HG02970 (cell line): Measurements from ENCODE around the gene SCUBE1.
"Not testable (repeated sequence)": the region's sequence is repeated elsewhere in the genome, so short reads cannot be mapped to it uniquely, and the experiment has no call there.

Experiments
- ATAC-seq: cut with Tn5 transposase; IDR thresholded peaks from one replicate; pipeline ENCODE4 v1.9.1; 2021; ENCODE audit warnings: mild to moderate bottlenecking, moderate library complexity, moderate number of reproducible peaks; ENCODE audit not compliant: unreplicated experiment, low FRiP score

The SCUBE1 gene

DNA sequence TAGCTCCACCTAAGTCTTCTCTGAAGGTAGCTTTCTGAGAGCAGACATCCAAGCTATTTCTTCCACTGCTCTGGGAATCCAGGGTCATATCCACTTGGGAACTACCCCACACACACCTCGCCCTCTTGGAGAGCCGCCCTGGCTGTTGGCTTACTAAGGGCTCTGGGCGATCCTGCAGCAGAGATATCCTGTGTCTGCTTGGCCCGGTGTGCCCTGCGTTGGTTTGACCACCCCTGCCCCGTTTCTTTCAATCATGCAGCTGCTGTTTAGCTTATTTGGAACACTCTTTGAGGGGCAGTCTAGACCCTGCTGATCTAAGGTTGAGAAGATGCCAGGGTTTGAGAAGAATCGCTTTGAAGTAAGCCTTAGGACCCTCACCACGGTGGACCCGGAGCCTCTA, 17.4 kb upstream of the SCUBE1 start:
- ATAC-seq, result no peak

DNA sequence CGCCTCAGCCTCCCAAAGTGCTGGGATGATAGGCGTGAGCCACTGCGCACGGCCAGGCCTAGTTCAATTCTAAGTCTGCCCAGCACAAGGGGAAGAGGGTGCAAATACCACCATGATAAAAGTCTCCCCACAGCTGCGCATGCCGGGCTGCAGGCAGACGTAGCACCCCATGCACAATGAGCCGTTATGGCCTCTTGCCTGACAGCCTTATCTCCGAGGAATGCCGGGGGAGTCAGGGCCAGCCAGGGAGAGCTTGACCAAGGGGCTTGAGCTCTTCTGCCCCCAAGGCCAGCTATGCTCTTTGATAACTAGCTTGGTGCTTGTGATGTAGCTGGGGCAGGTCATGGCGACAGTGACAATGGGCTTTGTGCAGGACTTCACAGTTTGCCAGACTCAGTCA, 13.7 kb upstream of the SCUBE1 start:
- ATAC-seq, result no peak

DNA sequence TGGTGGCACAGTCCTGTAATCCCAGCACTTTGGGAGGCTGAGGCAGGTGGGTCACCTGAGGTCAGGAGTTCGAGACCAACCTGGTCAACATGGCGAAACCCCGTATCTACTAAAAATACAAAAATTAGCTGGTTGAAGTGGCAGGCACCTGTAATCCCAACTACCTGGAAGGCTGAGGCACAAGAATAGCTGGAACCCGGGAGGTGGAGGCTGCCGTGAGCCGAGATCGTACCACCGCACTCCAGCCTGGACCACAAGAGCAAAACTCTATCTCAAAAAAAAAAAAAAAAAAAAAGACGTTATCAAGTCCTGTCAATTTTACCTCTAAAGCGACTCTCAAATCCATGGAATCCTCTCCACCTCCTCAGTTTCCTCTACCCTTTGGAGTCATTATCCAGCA, 12.5 kb upstream of the SCUBE1 start:
- ATAC-seq, result not testable (repeated sequence)

DNA sequence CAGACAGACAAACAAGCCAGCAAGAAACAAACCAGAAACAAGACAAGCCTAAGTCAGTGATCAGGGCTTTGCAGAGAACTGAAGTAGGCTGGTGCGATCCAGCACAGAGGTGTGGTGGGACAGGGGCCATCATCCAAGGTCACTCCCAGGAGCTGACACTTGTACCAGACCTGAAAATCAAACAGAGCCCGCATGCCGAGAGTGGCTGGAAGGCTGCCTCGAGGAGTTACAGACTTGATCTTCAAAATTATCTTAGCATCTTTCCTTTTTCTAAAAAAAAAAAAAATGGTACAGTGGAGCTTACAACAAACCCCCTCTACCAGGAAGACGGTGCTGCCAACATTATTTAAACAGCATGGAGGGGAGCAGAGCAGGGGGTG, 8.8 kb upstream of the SCUBE1 start:
- no peak for ATAC-seq

DNA sequence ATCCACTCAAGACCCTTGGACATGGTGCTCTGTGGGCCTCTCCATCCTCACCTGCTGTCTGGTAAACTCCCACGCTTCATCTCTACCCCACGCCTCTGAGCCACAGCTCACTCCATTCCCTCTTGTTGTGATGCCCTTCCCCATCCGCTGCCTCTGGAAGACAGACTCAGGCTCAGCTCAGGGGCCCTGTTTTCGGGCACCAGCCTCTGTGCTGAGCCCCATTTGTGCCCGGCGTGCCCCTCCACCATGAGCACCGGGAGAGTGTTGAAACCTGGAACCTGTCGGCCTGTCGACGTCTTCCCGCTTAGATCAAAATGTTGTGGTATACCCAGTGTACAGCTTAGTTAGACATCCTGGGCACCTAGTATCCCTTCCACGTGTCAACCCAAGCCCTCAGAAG, 6.5 kb upstream of the SCUBE1 start:
- no peak for ATAC-seq

DNA sequence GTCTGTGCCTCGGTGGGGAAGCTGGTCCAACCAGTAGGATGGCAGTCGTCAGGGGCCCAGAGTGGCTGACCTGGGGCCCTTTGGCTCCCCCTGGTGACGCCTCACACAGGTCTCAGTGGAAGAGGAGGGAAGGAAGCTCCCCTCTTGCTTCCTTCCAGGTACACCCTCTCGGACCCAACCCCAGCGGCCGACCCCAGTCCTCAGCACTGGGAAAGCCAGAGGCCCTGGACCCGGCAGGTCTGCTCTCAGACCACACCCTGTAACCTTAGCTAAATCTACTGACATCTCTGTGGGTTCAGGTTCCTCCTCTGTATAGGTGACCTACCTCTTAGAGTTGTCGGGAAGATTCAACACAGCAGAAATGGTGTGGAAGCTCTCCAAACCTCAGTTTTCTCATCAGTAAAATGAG, 3.4 kb upstream of the SCUBE1 start:
- no peak for ATAC-seq

DNA sequence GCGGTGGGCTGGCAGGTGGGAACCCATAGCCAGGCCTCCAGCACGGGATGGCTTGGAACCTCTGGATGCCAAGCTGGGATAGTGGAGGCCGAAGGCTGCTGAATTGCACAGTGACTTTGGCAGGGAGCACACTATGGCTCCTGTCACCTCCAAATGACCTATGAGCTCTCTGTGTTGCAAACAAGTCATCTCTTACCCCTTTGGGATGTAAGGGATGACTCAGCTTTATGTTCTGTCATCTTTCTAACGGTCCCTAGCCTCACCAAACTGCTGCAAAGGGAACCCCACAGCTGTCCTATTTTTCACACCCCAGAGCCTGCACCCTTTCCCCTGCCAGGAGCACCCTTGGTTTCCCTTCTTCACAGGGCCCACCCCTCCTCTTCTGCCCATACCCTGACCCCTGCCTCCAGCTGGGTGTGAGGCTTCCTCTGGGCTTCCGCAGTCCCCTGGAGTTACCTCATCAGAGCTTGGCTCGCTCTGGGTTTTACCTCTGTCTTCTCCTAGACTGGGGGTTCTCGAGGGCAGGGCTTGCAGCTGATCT, 2.7 kb upstream of the SCUBE1 start:
- no peak for ATAC-seq

DNA sequence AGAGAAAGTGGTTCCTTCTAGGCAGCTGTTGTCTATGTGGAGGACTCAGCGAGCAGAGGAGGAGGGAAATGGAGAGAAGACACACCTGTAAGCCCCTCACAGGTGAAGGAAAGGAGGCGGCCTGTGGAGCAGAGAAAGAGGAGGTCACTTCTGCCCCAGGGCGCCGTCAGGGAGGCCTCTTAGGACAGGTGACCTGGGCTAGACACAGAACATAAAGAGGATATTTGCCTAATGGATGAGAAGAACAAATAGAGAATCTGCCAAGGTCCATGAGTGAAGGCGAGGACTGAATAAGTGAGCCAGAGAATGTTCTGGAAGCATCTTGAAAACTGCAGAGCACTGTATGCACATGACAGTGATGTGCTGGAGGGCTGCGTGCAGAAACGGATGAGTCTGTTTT, 2.2 kb upstream of the SCUBE1 start:
- ATAC-seq, result no peak

DNA sequence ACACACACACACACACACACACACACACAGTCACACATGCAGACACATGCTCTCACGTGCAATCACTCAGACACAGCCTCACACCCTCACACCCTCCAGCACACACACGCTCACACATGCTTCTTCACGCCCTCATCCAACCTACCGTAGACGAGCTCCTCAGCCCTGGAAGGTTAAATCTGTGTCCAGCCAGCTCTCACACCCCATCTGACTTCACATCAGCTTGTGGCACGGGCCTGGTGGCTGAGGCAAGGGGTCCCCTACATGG, 1.3 kb upstream of the SCUBE1 start:
- no peak for ATAC-seq

DNA sequence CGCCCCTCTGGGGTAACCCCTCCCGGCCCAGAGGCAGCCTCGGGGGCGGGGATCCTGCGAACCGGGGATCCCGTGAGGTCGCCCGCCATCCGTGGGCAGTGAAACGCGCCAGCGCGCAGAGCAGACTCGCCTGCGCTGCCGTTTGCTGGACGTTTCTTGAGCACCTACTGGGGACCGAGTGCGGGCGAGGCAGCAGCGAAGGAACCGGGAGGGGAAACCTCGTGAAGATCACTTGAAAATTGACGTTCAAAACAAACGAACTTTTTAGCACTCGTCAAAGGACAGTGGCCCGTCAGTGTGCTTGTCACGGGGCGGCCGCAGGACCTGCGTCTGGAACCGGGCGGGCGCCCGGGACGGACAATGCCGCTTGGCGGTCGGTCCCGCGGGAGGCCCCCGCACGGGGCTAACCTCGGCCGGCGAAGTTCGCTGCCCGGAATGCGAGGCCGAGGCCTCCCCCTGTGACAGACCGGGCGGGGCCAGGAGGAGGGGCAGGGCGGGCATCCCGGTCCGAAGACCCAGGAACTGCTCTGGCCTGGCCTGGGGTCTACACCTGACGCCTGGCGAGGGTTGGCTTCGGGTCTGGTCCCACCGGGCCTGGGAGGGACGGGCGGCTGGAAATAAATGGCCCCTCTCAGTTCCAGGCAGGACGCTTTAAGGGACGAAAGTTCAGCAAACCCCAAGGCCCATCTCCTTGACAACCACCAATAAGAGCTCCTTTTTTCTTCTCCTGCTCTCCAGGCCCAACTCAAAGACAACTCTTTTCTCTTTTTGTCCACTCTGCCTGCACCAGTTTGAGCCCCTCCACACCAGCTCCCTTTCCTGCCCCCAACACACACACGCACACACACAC, 723 bp upstream of the SCUBE1 start:
- no peak for ATAC-seq

DNA sequence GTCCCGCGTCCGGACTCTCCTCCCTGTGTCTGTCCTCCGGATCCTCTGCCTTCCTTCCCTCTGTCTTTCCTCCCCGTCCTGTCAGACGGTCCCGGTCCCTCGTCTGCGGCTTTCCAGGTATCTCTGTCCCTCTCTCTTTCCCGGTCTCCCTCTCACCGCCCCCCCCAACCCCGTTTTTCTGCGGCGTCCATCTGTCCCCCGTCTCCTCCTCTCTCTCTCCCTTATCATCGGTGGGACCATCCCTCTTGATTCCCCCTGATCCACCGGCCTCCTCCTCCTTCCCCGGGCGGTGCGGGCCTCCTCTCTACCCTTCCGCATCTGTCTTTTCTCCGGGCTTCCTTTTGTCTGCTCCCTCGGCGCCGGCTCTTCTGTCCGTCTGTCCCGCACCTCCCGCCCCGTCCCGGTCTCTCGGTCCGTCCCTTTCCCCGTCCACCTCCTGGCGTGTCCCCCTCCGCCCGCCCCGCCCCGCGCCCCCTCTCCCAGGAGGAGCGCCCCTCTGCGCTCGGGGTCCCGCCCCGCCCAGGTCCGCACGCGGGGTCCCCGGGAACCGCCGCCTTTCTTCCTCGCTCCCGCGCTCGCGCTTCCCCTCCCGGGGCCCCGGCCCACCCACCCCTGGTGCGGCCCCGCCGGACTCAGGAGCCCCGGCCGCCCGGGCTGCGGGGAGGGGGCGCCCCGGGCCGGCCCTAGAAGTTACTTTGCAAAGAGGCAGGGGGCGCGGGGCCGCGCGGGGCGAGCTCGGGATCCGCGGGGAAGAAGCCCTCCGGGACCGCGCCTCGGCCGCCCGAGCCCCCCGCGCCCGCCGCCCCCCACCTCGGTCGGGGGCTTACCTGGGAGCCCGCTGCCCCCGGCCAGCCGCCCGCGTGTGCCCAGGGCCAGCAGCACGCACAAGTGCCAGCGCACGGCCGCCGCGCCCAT, 568 bp downstream of the SCUBE1 start:
- no peak for ATAC-seq

DNA sequence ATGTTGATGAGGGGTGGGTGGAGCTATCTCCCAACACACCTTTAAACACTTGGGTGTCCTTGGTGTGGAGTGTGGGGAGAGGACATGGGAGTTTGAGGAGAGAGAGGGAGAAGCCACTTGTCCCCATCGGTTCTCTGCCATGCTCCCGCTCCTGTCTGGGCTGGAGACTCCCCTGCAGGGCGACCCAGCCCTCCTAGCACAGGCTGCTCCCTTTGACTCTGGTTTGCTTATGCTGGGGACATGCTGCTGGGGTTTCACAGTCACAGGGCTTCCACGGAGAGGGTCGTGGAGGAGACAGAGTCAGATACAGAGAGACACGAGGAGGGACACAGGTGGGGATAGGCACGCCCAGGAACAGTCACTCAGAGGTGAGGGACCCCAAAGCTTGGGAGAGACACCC, 1.6 kb downstream of the SCUBE1 start:
- no peak for ATAC-seq

DNA sequence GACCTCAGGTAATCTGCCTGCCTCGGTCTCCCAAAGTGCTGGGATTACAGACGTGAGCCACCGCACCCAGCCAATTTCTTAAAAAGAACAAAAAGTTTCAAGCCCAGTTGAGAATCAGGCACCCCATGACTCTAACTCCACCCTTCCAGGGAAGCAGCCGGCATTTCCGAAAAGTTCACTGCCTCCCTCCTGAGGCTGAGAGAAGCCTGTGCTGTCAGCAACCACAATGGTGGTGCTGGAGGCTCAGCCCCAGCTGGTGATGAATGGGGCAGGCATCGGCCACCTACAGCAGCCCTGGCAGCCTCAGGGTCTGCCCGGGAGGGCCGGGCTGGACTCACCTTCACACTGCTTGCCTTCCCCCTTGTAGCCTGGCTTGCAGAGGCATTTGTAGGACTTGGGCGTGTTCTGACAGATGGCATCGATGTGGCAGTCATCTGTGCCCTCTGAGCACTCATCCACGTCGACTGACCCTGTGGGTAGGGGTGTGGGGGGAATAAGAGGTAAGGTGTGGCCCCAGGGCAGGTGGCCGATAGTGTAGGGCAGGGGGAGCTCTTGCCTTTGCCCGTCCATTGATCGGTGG, 4.3 kb downstream of the SCUBE1 start:
- no peak for ATAC-seq

DNA sequence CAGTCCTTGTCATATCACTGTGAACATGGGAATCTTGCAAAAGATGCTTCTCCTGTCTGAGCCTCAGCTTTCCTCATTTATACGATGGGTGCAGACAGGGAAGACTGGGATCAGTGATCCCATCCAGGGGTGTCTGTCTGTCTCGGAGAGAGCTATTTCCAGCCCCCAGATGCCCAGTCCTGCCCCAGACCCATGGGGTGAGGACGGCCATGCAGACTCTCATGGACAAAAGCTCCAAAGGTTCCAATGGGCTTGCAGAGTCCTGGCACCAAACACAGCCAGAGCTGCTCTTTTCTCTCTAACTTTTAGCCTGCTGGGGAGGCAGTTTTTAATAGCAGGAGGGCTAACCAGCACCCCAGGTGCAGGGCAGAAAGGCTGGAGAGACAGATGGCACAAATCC, 5.2 kb downstream of the SCUBE1 start:
- no peak for ATAC-seq

DNA sequence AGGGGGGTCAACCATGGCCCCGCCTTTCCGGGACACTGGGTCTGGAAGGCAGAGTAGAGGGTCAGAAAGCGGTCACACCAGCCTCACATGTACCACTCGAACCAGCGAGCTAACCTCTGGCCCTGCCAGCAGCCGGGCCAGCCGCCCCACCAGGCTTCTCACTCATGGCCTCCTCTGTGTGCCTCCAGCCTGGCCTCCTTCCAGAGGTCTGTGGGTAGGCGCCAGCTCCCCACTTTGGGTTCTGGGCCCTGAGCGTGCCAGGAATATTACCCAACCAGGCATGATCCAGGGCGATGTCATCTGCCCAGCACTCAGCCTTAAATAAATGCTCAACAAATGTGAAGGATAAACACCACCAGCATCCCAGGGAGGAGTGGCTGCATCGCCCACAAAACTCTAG, 5.8 kb downstream of the SCUBE1 start:
- ATAC-seq, result no peak

DNA sequence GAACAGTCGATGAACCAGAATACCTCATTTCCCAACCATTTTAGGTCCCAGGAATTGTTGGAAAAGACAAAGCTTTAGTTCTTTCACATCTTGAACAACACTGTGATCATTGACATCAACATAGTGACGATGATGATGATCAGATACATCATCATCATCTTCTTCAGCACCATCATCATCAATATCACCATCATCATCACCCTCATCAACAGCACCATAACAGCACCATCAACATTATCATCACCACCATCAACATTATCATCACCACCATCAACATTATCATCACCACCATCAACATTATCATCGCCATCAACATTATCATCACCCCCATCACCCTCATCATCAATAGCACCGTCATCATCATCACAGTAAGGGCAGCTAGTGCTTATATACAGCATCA, 8.8 kb downstream of the SCUBE1 start:
- ATAC-seq, result no peak

DNA sequence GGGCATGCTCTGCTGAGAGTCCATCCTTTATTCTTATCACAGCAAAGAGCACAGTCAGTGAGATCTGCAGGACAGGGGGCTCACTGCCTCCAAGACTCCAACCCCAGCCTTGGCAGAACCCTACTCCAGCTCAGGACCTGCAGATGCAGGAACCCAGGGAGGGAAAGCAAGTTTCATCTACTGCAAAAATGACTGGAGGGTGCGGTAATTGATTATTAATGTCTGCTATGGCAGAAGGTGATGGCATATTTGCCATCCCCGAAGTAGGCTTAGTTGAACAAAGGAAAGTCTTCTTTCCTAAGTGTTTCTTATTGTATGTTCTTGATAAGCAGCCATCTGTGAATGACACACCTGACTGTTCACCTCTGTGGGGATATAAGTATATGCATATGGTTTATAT, 9.2 kb downstream of the SCUBE1 start:
- no peak for ATAC-seq

DNA sequence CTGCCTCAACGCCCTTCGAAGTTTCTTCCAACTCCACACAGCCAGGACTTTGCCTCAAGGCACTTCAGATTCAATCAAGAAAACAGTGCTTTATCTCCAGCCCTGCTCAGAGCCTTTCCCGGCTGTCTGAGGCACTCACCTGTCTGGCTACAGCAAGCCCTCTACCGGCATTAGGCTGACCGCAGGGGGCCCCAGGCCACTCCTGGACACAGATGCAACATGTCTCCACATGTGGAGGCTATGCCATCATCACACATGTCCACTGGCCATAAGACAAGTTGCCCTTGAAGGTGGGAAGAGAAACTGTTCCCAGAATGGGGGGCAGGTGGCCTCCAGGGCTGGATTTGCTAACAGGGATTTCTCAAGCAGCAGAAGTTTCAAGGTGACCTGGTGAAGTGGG, 10.0 kb downstream of the SCUBE1 start:
- no peak for ATAC-seq

DNA sequence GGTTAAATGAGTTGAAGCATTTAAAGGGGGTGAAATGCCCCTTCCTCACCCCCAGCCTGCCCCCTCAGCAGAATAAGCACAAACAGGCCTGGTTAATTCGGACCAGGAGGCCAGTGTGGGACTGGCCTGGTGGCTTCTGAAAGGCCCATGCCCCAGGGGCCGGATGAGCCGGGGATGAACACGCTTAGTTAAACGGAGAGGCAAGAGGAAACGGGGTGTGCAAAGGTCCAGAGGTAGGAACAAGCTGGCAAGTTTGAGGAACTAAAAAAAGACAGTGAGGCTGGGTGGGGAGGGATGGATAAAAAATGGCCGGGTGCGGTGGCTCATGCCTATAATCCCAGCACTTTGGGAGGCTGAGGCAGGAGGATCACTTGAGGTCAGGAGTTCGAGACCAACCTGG, 11.5 kb downstream of the SCUBE1 start:
- no peak for ATAC-seq

DNA sequence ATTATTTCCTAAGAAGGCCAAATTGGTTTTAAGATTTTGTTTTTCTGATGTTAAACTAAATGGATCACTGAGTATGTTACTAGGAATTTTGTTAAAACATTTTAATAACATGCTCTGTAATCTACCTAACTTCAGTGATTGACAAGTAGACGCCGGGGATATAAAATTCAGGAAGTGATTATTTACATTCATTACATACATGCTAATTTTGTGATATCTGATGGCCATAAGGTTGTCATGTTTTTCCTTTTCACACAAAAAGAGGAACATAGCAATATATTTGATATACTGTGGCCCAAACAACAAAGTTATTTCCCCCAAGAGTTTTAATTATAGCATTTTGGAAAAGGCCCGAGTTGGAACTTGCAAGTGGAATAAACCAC, 12.1 kb downstream of the SCUBE1 start:
- ATAC-seq, result no peak
